SK-N-SH treated with all-trans-retinoic acid at 6 μM for 48 hours (cell line): ENCODE measurements around the gene SYNE2.
A peak's percentile ranks its signal among the peaks of the same experiment; 100 is the strongest.

Experiments
- ATAC-seq: fragments of 200-7000 bp; cut with Tn5 transposase; 3 replicates; pipeline ENCODE4 v1.9.1; 2020; ENCODE audit warnings: mild to moderate bottlenecking, moderate library complexity
- ARNTL ChIP-seq: fragments of 450-650 bp; formaldehyde crosslinking; IDR thresholded peaks from 2 replicates; pipeline ENCODE4 v1.5.0; 2020; ENCODE audit warnings: low read depth, mild to moderate bottlenecking, moderate library complexity, borderline replicate concordance
- BACH2 ChIP-seq: fragments of 250-450 bp; sonication (Bioruptor Pico); IDR thresholded peaks from 2 replicates; pipeline ENCODE4 v1.9.0; 2021; ENCODE audit warnings: mild to moderate bottlenecking, borderline replicate concordance
- CREB5 ChIP-seq: fragments of 250-450 bp; sonication (Bioruptor Pico); IDR thresholded peaks from 2 replicates; pipeline ENCODE4 v1.5.1; 2020; ENCODE audit warnings: low read depth, mild to moderate bottlenecking, moderate library complexity
- CSDC2 ChIP-seq: fragments of 250-450 bp; sonication (Bioruptor Pico); IDR thresholded peaks from 2 replicates; pipeline ENCODE4 v1.5.0; 2020; ENCODE audit warnings: mild to moderate bottlenecking, moderate library complexity
- ESRRG ChIP-seq: fragments of 250-450 bp; sonication (Bioruptor Pico); IDR thresholded peaks from 2 replicates; pipeline ENCODE4 v1.6.1; 2021; ENCODE audit warnings: mild to moderate bottlenecking
- GLIS3 ChIP-seq: fragments of 250-450 bp; sonication (Bioruptor Pico); IDR thresholded peaks from 2 replicates; pipeline ENCODE4 v1.5.0; 2020; ENCODE audit warnings: mild to moderate bottlenecking, moderate library complexity
- ISL1 ChIP-seq: fragments of 250-450 bp; sonication (Bioruptor Pico); IDR thresholded peaks from 2 replicates; pipeline ENCODE4 v2.1.2; 2022; ENCODE audit warnings: mild to moderate bottlenecking, moderate library complexity
- OSR1 ChIP-seq: fragments of 250-450 bp; sonication (Bioruptor Pico); IDR thresholded peaks from 2 replicates; pipeline ENCODE4 v1.8.0; 2022; ENCODE audit warnings: moderate library complexity, mild to moderate bottlenecking, inconsistent platforms
- PATZ1 ChIP-seq: fragments of 250-450 bp; sonication (Bioruptor Pico); IDR thresholded peaks from 2 replicates; pipeline ENCODE4 v1.8.0; 2020; ENCODE audit warnings: mild to moderate bottlenecking, moderate library complexity, borderline replicate concordance
- POU6F1 ChIP-seq: fragments of 250-450 bp; sonication (Bioruptor Pico); IDR thresholded peaks from 2 replicates; pipeline ENCODE4 v1.8.0; 2021; ENCODE audit warnings: low read depth, mild to moderate bottlenecking, moderate library complexity, borderline replicate concordance
- PPARA ChIP-seq: fragments of 250-450 bp; sonication (Bioruptor Pico); IDR thresholded peaks from 2 replicates; pipeline ENCODE4 v1.5.0; 2020; ENCODE audit warnings: mild to moderate bottlenecking, borderline replicate concordance
- RARB ChIP-seq: fragments of 250-450 bp; sonication (Bioruptor Pico); IDR thresholded peaks from 2 replicates; pipeline ENCODE4 v1.8.0; 2021; ENCODE audit warnings: mild to moderate bottlenecking, moderate library complexity
- SNAI2 ChIP-seq: fragments of 250-450 bp; sonication (Bioruptor Pico); IDR thresholded peaks from 2 replicates; pipeline ENCODE4 v1.5.0; 2020; ENCODE audit warnings: mild to moderate bottlenecking, moderate library complexity
- TCF4 ChIP-seq: fragments of 250-450 bp; sonication (Bioruptor Pico); IDR thresholded peaks from 2 replicates; pipeline ENCODE4 v1.8.0; 2021; ENCODE audit warnings: mild to moderate bottlenecking, moderate library complexity, borderline replicate concordance
- TOX ChIP-seq: fragments of 250-450 bp; sonication (Bioruptor Pico); IDR thresholded peaks from 2 replicates; pipeline ENCODE4 v1.8.0; 2021; ENCODE audit warnings: mild to moderate bottlenecking, moderate library complexity, borderline replicate concordance
- TSHZ2 ChIP-seq: fragments of 250-450 bp; sonication (Bioruptor Pico); IDR thresholded peaks from 2 replicates; pipeline ENCODE4 v1.5.0; 2020; ENCODE audit warnings: mild to moderate bottlenecking, moderate library complexity
- ZC3H10 ChIP-seq: fragments of 250-450 bp; sonication (Bioruptor Pico); IDR thresholded peaks from 2 replicates; pipeline ENCODE4 v1.5.1; 2021; ENCODE audit warnings: mild to moderate bottlenecking, moderate library complexity
- ZFP3 ChIP-seq: fragments of 250-450 bp; sonication (Bioruptor Pico); IDR thresholded peaks from 2 replicates; pipeline ENCODE4 v1.5.0; 2020; ENCODE audit warnings: mild to moderate bottlenecking, moderate library complexity
- ZFP30 ChIP-seq: fragments of 450-650 bp; formaldehyde crosslinking; IDR thresholded peaks from 2 replicates; pipeline ENCODE4 v1.5.0; 2022; ENCODE audit warnings: mild to moderate bottlenecking, moderate library complexity
- ZNF565 ChIP-seq: fragments of 450-650 bp; formaldehyde crosslinking; conservative IDR thresholded peaks from 2 replicates; pipeline ENCODE4 v1.5.0; 2020; ENCODE audit warnings: low read depth, mild to moderate bottlenecking, moderate library complexity
- ZNF70 ChIP-seq: fragments of 450-650 bp; formaldehyde crosslinking; IDR thresholded peaks from 2 replicates; pipeline ENCODE4 v1.5.0; 2020; ENCODE audit warnings: mild to moderate bottlenecking, moderate library complexity

Gene SYNE2

GRCh38 chr14:64060199-64060545, 207.4 kb downstream of the SYNE2 start:
- no peak for ATAC-seq

GRCh38 chr14:64060648-64061096, 207.9 kb downstream of the SYNE2 start:
- peak; percentile 68 for ATAC-seq
- no peak for TF ChIP-seq ZNF70
- TF ChIP-seq ISL1 (CRISPR knock-in tag), result no peak
- TF ChIP-seq BACH2 (CRISPR knock-in tag), result no peak
- no peak for TF ChIP-seq RARB
- no peak for TF ChIP-seq TCF4
- no peak for TF ChIP-seq SNAI2
- no peak for TF ChIP-seq ZFP3 (CRISPR knock-in tag)
- no peak for TF ChIP-seq ZC3H10

More at GRCh38 chr14:64060199-64060545, 207.4 kb downstream of the SYNE2 start:
- no peak for TF ChIP-seq CSDC2 (CRISPR knock-in tag)
- no peak for TF ChIP-seq SNAI2
- no peak for TF ChIP-seq ISL1 (CRISPR knock-in tag)
- TF ChIP-seq OSR1 (CRISPR knock-in tag), result no peak
- TF ChIP-seq ARNTL (CRISPR knock-in tag), result no peak
- TF ChIP-seq ZC3H10, result no peak
- no peak for TF ChIP-seq ZFP30
- no peak for TF ChIP-seq CREB5 (CRISPR knock-in tag)
- no peak for TF ChIP-seq TOX (CRISPR knock-in tag)

GRCh38 chr14:64061115-64061514, 208.3 kb downstream of the SYNE2 start:
- TF ChIP-seq BACH2 (CRISPR knock-in tag) (no peak), PATZ1 (CRISPR knock-in tag) (no peak), OSR1 (CRISPR knock-in tag) (no peak), PPARA (no peak), ZC3H10 (no peak), ZNF70 (no peak), ISL1 (CRISPR knock-in tag) (no peak), GLIS3 (CRISPR knock-in tag) (no peak), ESRRG (CRISPR knock-in tag) (no peak), ARNTL (CRISPR knock-in tag) (no peak), POU6F1 (no peak), TSHZ2 (no peak), ZNF565 (no peak), CREB5 (CRISPR knock-in tag) (no peak), RARB (no peak), TOX (CRISPR knock-in tag) (no peak), SNAI2 (no peak), ZFP3 (CRISPR knock-in tag) (no peak)
- ATAC-seq, result no peak

- no peak for ATAC-seq
- no peak for TF ChIP-seq ZC3H10
- TF ChIP-seq RARB, result no peak
- TF ChIP-seq TSHZ2, result no peak
- no peak for TF ChIP-seq OSR1 (CRISPR knock-in tag)
- no peak for TF ChIP-seq ESRRG (CRISPR knock-in tag)
- no peak for TF ChIP-seq POU6F1
- TF ChIP-seq TOX (CRISPR knock-in tag), result no peak
Observed at GRCh38 chr14:64061706-64062105, 208.9 kb downstream of the SYNE2 start.
